ENCODE measurements around the gene CREB3.

CREB3 gene

GRCh38 chr9:35732185-35732799 is at the start of gene CREB3, which contains the start of gene TLN1:
Gene CREB3, plus strand, starts transcription at chr9:35732666. Its CDS starts 107 bp downstream, at chr9:35732773.
Gene TLN1, minus strand, starts transcription at chr9:35732195. Its CDS starts 6,501 bp downstream, at chr9:35725694.
- peak within 1 kb of the TSS; percentile 71 for H3K9ac ChIP-seq
- no peaks in the 10 kb centered on the region for H3K27me3 ChIP-seq (ENCODE audit: insufficient read depth, low read depth)
- peak within 1 kb of the TSS; percentile 90 for H3K4me2 ChIP-seq
- no peaks in the 10 kb centered on the region for H3K36me3 ChIP-seq (ENCODE audit: insufficient read depth)
- H3K4me3 ChIP-seq (IDR thresholded peaks at IDR 0.05; ENCODE audit: insufficient read depth, low read depth, low read length): no peak within 1 kb of the TSS
- H3K27ac ChIP-seq: peak within 1 kb of the TSS; percentile 56
- TF ChIP-seq CTCF (conservative IDR thresholded peaks at IDR 0.05; ENCODE audit: low read depth, low read length): no peak
- peak within 1 kb of the TSS; percentile 80 for H2AFZ ChIP-seq (ENCODE audit: low read depth)
- peaks cover 42% of the 10 kb centered on the region for H3K4me1 ChIP-seq (ENCODE audit: low read depth, poor library complexity, severe bottlenecking)
- peaks cover 9% of the 10 kb centered on the region for H4K20me1 ChIP-seq (ENCODE audit: insufficient read depth)
- peaks cover 44% of the 10 kb centered on the region for H3K79me2 ChIP-seq (ENCODE audit: insufficient read depth, low read depth)

- H3K9ac ChIP-seq: no peak overlapping the region
Observed at GRCh38 chr9:35683323-35683722, 49.1 kb upstream of the CREB3 start.

GRCh38 chr9:35684921-35685320 is 47.5 kb upstream of the CREB3 start:
- Histone ChIP-seq H3K4me3 (IDR thresholded peaks at IDR 0.05; ENCODE audit: insufficient read depth, low read depth, low read length) (no peak overlapping the region), H2AFZ (ENCODE audit: low read depth) (no peak overlapping the region), H3K27me3 (ENCODE audit: insufficient read depth, low read depth) (no peaks in the 10 kb centered on the region), H3K27ac (no peak overlapping the region), H3K36me3 (ENCODE audit: insufficient read depth) (no peaks in the 10 kb centered on the region), H3K4me1 (ENCODE audit: low read depth, poor library complexity, severe bottlenecking) (no peaks in the 10 kb centered on the region), H3K79me2 (ENCODE audit: insufficient read depth, low read depth) (no peaks in the 10 kb centered on the region), H3K9ac (no peak overlapping the region), H3K4me2 (no peak overlapping the region), H4K20me1 (ENCODE audit: insufficient read depth) (no peaks in the 10 kb centered on the region)
- no peak for TF ChIP-seq CTCF (conservative IDR thresholded peaks at IDR 0.05; ENCODE audit: low read depth, low read length)

More at GRCh38 chr9:35683323-35683722, 49.1 kb upstream of the CREB3 start:
- Histone ChIP-seq H3K4me2 (no peak overlapping the region), H3K27ac (no peak overlapping the region), H3K36me3 (ENCODE audit: insufficient read depth) (no peaks in the 10 kb centered on the region), H3K4me3 (IDR thresholded peaks at IDR 0.05; ENCODE audit: insufficient read depth, low read depth, low read length) (no peak overlapping the region), H3K27me3 (ENCODE audit: insufficient read depth, low read depth) (no peaks in the 10 kb centered on the region), H2AFZ (ENCODE audit: low read depth) (no peak overlapping the region), H4K20me1 (ENCODE audit: insufficient read depth) (no peaks in the 10 kb centered on the region), H3K4me1 (ENCODE audit: low read depth, poor library complexity, severe bottlenecking) (no peaks in the 10 kb centered on the region), H3K79me2 (ENCODE audit: insufficient read depth, low read depth) (no peaks in the 10 kb centered on the region)
- TF ChIP-seq CTCF (conservative IDR thresholded peaks at IDR 0.05; ENCODE audit: low read depth, low read length): no peak

GRCh38 chr9:35685506-35685905 is 47.0 kb upstream of the CREB3 start:
- no peak overlapping the region for H3K27ac ChIP-seq
- no peak overlapping the region for H3K9ac ChIP-seq
- H2AFZ ChIP-seq (ENCODE audit: low read depth): no peak overlapping the region
- no peaks in the 10 kb centered on the region for H3K79me2 ChIP-seq (ENCODE audit: insufficient read depth, low read depth)
- no peaks in the 10 kb centered on the region for H3K36me3 ChIP-seq (ENCODE audit: insufficient read depth)
- TF ChIP-seq CTCF (conservative IDR thresholded peaks at IDR 0.05; ENCODE audit: low read depth, low read length): no peak
- no peak overlapping the region for H3K4me2 ChIP-seq
- H3K4me1 ChIP-seq (ENCODE audit: low read depth, poor library complexity, severe bottlenecking): no peaks in the 10 kb centered on the region
- H3K4me3 ChIP-seq (IDR thresholded peaks at IDR 0.05; ENCODE audit: insufficient read depth, low read depth, low read length): no peak overlapping the region
- H4K20me1 ChIP-seq (ENCODE audit: insufficient read depth): no peaks in the 10 kb centered on the region
- no peaks in the 10 kb centered on the region for H3K27me3 ChIP-seq (ENCODE audit: insufficient read depth, low read depth)
